GM21576 (cell line): ENCODE data around the gene OGFOD2.

ENCODE experiments used
- ATAC-seq: cut with Tn5 transposase; IDR thresholded peaks from one replicate; pipeline ENCODE4 v1.9.1; 2021; ENCODE audit warnings: mild to moderate bottlenecking, moderate library complexity; ENCODE audit not compliant: unreplicated experiment

The OGFOD2 gene

DNA sequence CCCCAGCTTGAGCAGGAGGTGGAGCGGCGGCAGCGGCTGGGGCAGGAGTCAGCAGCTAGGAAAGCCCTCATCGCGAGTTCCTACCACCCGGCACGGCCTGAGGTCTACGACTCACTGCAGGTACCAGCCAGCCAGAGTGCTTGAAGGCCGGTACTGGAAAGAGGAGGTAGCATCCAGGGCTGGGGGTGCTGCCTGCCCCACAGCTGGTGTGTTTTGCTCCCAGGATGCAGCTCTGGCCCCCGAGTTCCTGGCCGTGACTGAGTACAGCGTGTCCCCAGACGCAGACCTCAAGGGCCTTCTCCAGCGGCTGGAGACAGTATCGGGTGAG lies 1.6 kb downstream of the OGFOD2 start:
- no peak for ATAC-seq

DNA sequence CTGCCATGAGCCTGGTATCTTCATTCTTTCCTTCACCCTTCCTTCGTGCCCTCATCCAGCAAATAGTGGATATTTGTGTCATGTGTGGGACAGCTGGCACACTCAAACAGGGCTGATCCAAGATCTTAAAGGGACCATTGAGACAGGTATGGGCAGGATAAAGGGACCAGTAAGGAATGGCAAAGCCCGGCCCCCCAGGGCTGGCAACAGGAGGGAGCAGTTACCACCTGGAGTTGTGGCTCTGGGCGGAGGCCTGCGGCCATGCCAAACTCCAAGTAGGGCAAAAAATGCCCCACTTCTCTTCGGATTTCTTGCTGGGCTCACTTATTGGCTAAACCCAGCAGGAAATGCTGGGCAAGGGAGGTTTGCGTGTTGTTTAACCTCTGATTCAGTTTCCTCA lies 2.1 kb downstream of the OGFOD2 start:
- ATAC-seq, result no peak

DNA sequence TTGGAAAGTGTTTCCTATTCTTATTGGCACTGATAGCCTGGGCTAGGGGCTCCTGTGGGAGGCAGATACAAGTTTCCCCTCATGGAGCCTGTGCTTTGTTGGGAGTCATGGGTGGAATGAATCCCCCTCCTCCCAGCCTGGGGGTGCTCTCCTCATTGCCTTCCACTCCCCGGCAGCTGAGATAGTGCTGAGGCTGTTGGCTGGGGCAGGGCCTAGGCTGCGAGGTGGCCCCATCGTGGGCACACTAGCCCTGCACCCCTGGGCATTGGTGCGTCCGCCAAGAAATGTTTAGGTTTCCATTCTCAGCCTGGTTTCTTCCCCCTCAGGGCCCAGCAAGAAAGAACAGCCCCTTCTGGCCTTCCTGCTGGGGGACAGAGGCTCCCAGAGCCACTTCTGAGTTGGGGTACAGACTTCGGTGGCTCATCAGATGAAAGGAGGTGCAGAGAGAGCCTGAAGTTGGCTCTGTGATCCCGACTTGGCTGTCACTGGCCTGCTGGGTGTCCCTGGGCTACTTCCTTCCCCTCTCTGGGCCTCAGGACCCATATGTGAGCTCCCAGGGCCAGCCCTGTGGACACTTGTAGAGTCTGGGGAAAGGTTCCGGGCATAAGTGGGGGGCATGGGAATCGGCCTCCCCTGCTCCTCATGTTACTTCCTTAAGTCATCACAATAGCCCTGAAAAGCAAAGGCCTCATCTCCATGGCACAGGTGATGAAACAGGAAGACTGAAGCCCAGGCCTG lies 2.8 kb downstream of the OGFOD2 start:
- ATAC-seq, result no peak

DNA sequence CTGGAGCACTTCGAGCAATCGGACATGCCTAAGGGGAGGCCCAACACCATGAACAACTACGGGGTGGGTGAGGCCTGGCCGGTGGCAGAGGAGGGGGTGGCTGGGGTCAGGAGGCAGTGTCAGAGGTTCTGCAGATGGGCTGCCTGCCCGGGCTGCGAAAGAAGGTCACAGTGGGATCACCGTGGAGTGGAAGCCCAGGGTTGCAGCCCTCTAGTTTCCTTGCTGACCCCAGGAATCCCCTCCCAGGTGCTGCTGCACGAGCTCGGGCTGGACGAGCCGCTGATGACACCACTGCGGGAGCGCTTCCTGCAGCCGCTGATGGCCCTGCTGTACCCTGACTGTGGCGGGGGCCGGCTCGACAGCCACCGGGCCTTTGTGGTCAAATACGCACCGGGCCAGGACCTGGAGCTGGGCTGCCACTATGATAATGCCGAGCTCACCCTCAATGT lies 3.5 kb downstream of the OGFOD2 start:
- ATAC-seq, result no peak

DNA sequence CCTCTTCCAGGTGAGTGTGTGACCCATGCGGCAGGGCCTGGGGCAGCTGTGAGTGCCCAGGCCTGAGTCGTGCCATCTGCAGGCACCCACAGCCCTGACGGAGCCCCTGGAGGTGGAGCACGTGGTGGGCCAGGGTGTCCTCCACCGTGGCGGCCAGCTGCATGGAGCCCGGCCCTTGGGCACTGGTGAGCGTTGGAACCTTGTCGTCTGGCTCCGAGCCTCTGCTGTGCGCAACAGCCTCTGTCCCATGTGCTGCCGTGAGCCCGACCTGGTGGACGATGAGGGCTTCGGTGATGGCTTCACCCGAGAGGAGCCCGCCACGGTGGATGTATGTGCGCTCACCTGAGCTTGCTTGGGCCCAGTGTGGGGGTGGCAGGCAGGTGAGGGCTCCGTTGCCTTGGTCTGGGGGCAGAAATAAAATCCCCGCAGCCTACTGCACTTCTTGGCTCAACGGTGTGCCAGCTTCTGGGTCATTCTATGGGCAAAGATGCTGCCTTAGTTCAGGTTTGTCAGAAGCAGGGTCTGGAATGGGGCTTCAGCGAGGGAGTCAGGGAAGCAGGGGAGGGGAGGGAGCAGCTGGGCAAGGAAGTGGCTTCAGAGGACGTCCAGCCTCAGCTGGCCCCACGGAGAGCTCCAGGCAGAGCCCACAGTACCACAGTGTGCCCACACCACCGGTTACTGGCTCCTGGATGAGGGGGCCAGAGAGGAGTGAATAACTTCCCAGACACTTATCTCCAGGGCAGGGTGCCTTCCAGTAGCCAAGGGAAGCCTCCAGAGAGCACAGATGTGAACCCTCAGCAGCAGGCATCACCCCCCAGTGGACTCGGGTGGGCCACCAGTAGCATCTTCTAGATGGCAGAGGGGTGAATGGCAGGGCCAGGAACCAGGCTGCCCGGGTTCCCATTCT lies 4.2 kb downstream of the OGFOD2 start:
- no peak for ATAC-seq

DNA sequence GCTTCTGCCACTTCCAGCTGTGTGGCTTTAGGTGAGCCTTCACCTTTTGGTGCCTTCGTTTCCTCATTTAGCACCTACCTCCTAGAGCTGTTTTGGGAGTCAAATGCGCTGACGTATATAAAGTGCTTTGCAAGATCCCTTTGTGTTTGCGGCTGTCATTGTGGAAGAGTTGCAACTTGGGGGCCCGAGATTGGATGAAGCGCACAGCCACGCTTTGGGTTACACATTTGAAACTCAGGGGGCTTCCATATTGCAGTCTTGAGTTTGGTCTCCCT lies 4.8 kb downstream of the OGFOD2 start:
- no peak for ATAC-seq

DNA sequence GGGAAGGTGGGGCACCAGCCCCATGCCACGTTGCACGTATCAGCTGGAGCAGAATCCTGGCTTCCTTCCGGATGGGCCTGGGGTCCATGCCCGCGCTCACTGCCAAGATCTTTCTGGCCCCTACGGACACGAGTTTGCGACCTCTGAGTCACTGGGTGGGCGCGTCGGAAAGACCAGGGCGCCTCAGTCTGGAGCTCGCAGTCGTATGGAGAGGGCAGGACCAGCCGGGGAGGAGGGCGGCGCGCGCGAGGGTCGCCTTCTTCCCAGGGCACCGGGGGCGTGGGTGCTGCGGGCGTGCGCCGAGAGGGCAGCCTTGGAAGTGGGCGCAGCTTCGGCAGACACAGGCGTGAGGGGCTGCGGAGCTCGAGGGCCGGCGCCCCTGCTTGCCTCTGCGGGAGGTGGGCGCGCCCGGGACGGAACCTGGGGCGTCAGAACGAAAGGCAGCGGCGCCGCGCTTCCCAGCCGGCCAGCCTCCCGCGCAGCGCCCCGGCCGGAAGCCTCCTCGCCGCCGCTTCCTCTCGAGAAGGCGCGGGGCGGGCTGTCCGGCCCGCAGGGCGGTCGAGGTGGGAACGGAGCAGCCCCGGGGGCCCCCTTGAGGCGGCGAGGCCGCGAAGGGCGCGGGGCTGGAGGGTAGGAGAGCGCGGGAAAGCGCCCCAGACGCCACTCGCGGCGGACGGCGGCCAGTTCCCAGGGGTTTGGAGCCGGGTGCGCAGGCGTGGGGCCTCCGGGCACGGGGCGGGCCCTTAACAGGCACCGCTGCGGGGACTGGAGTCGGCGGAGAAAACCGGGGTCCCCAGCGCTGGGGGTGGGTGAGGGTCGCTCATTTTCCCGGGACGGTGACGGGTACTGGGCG lies 5.4 kb downstream of the OGFOD2 start, which contains the start of gene ARL6IP4:
Gene ARL6IP4, plus strand, starts transcription at position 499 of the 853 bp plus-strand sequence. CDS start 459 bp downstream, outside the sequence.
- ATAC-seq, result peak; percentile 59

DNA sequence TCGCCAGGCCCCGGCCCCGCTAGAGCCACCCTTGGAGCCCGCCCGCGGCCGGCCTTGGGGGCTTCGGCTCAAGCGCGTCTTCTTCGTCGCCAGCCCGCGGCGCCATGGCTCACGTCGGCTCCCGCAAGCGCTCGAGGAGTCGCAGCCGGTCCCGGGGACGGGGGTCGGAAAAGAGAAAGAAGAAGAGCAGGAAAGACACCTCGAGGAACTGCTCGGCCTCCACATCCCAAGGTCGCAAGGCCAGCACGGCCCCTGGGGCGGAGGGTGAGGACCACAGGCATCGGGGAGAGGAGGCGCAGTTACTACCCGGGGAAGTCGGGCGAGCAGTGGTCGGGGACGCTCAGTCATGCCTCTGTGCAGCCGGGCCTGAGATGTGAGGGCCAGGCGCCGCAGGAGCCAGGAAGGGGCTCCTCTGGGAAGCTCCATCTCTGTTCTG lies 6.0 kb downstream of the OGFOD2 start:
- ATAC-seq, result peak; percentile 13

DNA sequence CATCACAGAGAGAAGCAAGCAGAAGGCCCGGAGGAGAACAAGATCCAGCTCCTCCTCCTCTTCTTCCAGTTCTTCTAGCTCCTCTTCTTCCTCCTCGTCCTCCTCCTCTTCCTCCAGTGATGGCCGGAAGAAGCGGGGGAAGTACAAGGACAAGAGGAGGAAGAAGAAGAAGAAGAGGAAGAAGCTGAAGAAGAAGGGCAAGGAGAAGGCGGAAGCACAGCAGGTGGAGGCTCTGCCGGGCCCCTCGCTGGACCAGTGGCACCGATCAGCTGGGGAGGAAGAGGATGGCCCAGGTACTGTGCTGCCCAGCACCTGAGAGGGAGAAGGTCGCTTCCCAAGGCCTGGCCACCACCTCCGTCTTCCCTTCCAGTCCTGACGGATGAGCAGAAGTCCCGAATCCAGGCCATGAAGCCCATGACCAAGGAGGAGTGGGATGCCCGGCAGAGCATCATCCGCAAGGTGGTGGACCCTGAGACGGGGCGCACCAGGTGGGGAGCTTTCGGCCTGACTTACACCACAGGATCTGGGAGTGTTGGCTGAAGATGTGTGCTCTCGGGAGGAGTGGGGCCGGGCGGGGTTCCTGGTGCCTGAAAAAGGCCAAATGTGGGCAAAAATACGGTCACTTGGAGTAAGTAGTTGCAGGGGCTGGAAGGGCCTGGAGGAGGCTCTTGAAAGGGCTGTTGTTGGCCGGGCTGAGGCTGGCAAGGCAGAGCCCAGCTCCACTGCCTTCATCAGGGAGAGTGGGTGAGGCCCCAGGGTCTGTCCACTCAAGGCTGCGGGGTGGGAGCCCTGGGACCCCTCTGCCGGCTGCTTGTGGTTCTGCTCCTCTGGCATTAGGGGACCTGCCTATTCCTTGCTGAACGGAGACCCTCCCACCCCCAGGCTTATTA lies 6.8 kb downstream of the OGFOD2 start:
- no peak for ATAC-seq

DNA sequence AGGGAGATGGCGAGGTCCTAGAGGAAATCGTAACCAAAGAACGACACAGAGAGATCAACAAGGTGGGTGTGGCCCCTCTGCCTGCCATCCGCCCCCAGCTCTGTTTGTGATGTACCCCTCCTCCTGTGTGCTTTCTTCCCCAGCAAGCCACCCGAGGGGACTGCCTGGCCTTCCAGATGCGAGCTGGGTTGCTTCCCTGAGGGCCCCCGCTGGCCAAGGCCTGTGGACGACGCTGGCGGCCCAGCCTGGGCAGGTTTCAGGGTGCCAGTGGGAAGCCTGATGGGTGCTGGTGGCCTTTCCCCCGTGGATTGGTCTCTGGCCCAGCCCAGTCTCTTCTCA lies 7.4 kb downstream of the OGFOD2 start:
- ATAC-seq, result no peak

DNA sequence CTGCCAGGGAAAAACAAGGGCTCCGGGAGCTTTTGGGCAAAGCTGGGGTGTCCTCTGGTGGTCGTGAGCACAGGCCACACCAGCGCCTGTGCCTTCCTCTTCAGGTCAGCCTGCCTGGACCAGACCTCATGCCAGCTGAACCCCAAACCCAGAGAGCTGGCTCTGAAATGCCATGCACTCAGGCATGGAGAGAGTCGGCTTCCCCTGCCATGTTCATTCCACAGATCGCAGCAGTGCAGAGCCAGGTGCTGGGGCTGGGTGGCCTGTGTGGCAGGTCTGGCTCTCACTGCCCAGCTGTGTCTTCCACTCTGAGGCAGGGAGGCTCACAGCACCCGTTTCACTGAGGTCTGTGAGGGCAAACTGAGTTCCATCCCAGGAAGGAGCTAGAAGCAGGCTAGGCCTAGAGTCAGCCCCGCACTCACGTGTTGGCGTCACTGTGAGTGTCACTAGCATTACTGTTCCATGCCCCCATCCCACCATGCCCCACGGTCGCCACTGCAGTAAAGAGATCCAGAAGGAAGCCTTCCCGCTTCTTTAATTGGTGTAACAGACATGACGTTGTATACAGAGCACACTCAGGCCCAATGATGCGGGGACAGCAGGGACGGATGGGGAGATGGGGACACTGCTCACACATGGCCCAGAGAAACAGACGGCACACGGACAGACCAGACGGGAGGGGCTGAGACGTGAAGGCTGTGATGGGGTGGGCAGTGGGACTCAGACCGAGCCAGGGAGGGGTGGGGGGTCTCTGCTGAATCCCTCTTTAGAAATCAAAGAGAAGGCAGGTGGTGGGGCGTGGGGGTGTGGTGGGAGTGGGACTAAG lies 8.1 kb downstream of the OGFOD2 start:
- ATAC-seq, result no peak

DNA sequence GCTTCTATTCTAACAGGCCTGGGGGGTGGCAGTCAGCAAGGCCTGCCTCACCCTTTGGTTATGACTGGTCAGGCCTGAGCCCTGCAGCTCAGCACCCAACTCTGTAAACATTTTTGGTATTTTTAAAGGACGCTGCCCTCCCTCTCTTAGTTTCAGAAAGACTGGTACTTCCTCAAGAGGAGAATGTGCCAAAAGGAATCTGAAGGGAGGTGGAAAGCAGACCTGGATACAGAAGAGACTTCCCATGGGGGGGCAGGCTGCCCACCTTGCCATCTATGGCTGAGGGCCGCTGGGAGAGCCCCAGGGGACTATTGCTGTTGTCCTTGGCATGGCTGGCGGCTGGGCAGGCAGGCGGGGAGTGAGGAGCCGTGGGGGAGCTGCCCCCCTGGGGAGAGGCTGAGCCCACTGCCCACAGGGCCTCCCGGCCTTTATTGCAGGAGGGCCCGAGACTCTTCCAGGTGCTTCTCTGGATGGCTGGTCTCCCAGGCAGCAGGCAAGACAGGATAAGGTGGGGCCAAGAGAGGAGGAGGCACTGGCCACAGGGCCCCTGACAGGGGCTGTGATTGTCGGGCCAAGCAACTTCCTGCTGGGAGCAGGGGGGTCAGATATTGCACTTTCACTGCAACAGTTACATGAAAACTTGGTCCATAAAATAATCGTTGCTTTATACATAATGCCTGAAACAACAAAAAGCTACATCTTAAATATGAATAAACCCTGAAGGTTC lies 8.9 kb downstream of the OGFOD2 start:
- ATAC-seq, result no peak

DNA sequence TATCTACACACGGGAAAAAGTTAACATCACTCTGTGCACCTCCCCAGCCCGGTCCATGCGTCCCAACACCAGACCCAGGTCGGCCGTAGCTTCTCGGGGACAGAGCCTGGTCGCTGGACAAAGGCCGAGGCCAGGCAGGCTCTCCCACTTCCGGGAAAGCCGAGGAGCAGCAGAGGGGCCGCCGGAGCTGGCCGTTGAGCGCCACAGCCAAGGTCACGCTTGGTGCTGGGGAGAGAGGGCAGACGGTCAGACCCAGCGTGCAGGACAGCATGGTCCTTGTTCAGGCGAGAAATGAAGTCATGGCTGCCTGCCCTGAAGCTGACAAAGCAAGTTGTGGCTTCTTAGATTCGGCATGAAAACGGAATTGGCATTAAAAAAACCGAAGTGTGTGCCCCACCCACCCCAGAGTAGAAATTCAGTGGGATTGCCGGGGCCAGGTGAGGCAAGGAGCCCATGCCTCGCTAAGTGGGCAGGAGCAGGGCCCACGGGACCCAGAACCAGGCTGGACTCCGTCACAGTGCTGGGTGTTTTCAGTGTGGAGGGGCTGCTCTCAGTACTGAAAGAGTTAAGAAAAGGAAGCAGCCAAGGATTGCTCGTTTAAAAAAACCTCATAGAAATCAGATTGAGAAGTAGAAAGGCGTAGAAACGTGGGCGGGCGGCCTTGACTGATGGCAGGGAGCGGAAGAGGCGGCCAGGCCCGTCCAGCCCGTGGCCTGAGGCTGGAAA lies 9.7 kb downstream of the OGFOD2 start:
- ATAC-seq, result no peak

DNA sequence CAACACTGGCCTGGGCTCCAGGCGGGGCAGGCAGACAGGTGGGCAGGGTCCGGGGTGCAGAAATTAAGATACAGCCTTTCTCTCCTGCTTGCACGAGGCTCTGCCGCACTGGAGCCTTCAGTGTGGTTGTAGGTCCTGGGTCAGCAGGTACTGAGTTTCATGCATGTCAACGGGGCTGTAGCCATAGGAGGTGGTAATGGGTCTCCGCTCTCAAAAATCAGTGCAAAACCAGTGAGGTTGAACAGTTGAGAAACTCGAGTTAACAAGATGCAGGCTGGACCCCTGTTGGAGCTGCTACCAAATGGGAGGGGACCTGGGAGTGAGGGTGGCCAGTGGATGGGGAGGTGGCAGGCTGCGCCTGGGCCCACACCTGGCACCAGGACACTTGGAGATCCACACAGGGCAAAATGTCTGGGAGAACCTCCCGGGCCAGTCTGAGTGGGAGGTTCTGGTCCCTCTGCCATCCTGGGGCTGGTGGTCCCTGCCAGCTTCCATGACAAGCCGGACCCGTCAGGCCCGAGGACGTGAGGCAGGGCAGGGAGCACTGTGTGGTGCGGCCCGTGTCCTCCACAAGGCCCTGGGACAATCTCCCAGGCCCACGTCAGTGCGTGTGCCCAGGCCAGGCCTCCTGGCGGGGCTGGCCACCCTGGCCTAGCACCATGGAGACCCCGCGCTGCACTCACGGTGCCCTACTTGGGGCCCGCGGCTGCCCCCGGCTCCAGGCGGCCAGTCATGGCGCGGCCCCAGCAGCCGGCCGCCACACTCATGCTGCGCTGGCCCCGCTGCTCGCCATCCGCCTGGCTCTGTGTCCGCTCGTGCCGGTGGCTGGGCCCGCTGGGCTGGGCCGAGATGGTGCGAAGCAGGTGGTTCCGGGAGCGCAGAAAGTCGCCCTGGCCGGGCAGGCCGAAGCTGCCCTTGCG lies 10.6 kb downstream of the OGFOD2 start:
- ATAC-seq, result no peak

DNA sequence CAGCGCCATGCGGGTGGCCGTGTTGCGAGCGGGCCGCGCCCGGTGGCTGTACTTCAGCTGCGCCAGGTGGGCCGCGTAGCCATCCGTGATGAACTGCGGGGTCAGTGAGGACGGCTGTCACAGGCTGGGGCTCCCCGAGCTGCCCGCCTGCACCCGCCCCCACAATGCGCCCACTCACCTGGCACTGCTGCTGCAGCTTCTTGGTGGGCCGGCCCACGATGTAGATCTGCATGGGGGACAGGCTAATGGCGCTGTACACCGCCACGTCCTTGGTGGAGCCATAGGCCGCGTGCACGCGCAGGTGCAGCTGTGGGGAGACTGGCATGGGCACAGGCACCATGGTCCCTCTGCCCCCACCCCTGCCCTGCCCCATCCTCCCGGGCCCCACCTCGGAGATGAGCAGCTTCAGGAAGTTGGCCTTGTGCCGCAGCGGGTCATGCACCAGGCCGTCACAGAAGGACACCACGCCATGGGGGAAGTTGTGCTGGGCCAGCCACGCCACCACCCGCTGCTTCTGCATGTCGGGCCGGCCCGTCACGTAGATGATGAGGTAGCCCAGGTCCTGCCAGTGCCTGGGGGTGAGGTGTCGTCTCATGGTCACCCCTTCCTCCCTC lies 11.3 kb downstream of the OGFOD2 start:
- no peak for ATAC-seq

DNA sequence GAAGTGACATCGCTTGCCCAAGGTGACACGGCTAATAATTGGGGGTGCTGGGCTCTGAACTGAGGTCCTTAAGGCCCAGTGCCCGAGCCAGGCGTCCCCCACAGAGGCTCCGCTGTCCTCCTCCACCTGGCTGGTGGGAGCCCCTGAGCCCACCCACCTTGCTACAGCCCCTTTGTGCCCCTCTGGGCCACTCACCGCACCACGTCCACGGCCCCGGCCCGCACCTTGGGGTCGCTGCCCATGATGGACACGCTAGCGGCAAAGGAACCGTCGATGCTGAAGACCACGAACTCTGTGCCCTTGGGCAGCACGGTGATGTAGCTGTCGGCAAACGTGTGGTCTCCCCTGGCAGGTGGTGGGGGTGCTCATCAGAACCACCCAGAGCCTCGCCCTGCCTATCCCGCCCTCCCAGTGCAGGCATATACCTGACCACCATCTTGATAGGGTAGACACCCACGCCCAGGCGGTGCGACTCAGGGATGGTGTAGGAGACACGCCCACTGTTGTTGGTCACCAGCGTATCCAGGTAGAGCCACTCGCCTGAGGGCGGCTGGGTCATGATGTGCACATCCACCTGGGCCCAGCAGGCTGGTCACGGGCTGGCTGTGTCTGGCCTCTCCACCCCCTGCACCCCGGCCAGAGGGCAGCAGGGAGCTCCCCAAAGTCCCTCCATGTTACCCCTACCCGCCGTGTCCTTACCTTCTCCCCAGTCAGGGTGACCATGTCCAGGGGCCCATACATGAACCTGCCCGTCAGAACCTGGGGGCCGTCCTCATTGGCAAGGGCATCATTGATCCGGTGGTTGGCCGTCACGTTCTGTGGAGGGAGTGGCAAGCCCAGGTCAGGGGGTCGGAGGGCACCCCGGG lies 12.3 kb downstream of the OGFOD2 start:
- no peak for ATAC-seq
